CD8-positive, alpha-beta memory T cell (primary cell): ENCODE data around the gene GRHL3. TPM values are rescaled to one million over a fixed set of nuclear protein-coding genes. Genes with fewer than 3 reads are reported as not detected.

Experiments used
- CTCF ChIA-PET: fragments of 350-600 bp; sonication (Branson Sonifier 250); formaldehyde crosslinking; loops from one replicate; lab custom pipeline; 2021; ENCODE audit warnings: antibody characterized with exemption; lab: Charles Lee
- POLR2A ChIA-PET: fragments of 350-600 bp; sonication (Branson Sonifier 250); formaldehyde crosslinking; loops from one replicate; lab custom pipeline; 2021; ENCODE audit warnings: antibody characterized with exemption; lab: Charles Lee
- DNase-seq, 5 donors: peaks; one replicate each; pipeline versions ENCODE4 v3.0.0 to v3.0.0-alpha.2; 2020 to 2022; ENCODE audit warnings: mixed read lengths in 1 of 5
- H3K27ac ChIP-seq: one replicate; pipeline ENCODE4 v1.7.0; 2013; ENCODE audit warnings: low read depth, mild to moderate bottlenecking, low read length, moderate library complexity
- H3K27me3 ChIP-seq: 2 replicates; pipeline ENCODE4 v1.7.0; 2013; ENCODE audit warnings: low read length, mild to moderate bottlenecking; ENCODE audit not compliant: insufficient read depth, poor library complexity, severe bottlenecking
- H3K36me3 ChIP-seq: 2 replicates; pipeline ENCODE4 v1.7.0; 2013; ENCODE audit warnings: mild to moderate bottlenecking, low read length, moderate library complexity; ENCODE audit not compliant: insufficient read depth
- H3K4me1 ChIP-seq: 2 replicates; pipeline ENCODE4 v1.7.0; 2013; ENCODE audit warnings: mild to moderate bottlenecking, low read length, moderate library complexity; ENCODE audit not compliant: insufficient read depth
- H3K4me3 ChIP-seq: 2 replicates; pipeline ENCODE4 v1.7.0; 2013; ENCODE audit warnings: mild to moderate bottlenecking, low read length
- H3K9me3 ChIP-seq: 2 replicates; pipeline ENCODE4 v1.7.0; 2013; ENCODE audit warnings: mild to moderate bottlenecking, low read length
- H3K27ac Mint-ChIP-seq, 8 donors: one replicate each; pipeline ENCODE4 v1.8.0; 2020 to 2021; ENCODE audit warnings: mixed read lengths in 8 of 8, mild to moderate bottlenecking in 6 of 8, inconsistent platforms in 3 of 8, moderate library complexity in 3 of 8
- H3K27me3 Mint-ChIP-seq, 2 donors: one replicate each; pipeline ENCODE4 v1.8.0; 2020 to 2021; ENCODE audit warnings: mixed read lengths in 2 of 2, mild to moderate bottlenecking in 1 of 2, moderate library complexity in 1 of 2
- H3K36me3 Mint-ChIP-seq, 3 donors: one replicate each; pipeline ENCODE4 v1.8.0; 2020 to 2021; ENCODE audit warnings: mixed read lengths in 3 of 3, inconsistent platforms in 1 of 3, mild to moderate bottlenecking in 1 of 3
- H3K4me1 Mint-ChIP-seq, 3 donors: one replicate each; pipeline ENCODE4 v1.8.0; 2020 to 2021; ENCODE audit warnings: mixed read lengths in 3 of 3, inconsistent platforms in 1 of 3, mild to moderate bottlenecking in 1 of 3
- H3K4me3 Mint-ChIP-seq, 7 donors: one replicate each; pipeline ENCODE4 v1.8.0; 2020 to 2021; ENCODE audit warnings: mixed read lengths in 7 of 7, mild to moderate bottlenecking in 6 of 7, moderate library complexity in 4 of 7, inconsistent platforms in 2 of 7
- H3K9me3 Mint-ChIP-seq, 5 donors: one replicate each; pipeline ENCODE4 v1.8.0; 2020 to 2022; ENCODE audit warnings: mixed read lengths in 5 of 5, mild to moderate bottlenecking in 3 of 5, moderate library complexity in 2 of 5, inconsistent platforms in 1 of 5
- polyA plus RNA-seq: library from polyadenylated mRNA; unstranded; fragments of 300-500 nt; fragmentation: Illumina TruSeq; gene quantifications from one replicate; pipeline ENCODE4 v1.2.3, GENCODE V29; 2021
- total RNA-seq, 2 experiments: library from RNA; stranded (reverse); gene quantifications; one replicate each; pipeline ENCODE4 v1.2.3, GENCODE V29; 2021

GRHL3 gene
- total and polyA plus RNA-seq, 3 experiments from 2014 or later, result 0.13 to 0.29 TPM; not detected in 1

DNA sequence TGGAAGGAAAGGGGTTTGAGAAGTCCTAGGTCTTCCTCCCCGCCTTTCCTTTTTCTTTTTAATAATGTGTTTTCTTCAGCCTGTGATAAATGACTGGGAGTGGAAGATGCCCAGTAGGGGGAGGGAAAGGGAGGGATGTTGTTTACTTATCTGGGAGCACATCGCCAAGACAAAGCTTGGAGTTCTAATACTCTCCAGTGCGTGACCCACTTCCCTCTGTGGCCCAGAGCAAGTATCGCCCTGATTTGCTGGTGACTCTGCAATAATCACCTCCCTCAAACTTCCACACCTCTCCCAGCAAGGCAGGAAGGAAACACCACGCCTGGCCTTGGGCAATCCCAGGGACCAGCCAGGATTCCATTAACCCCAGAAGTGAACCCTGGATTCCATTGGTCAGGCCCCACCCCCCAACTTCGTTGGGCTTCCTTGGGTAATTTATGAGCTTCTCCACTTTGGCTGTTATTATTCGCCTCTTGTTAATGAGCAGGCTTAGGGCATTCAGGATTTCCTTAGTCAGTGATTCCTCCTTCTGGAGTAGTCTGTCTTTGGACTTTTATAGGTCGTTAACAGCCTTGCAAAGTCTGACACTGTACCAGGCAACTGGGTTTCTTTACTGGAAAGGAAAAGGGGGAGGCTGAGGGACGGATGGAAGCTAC lies 24.3 kb upstream of the GRHL3 start:
- ChIA-PET POLR2A (no interaction called here), CTCF (no interaction called here)
- no peaks in the 10 kb centered on the region for H3K36me3 ChIP-seq
- no peaks in the 10 kb centered on the region for H3K9me3 Mint-ChIP-seq
- no peak overlapping the region for H3K27ac Mint-ChIP-seq
- H3K4me3 Mint-ChIP-seq, result no peak overlapping the region
- no peaks in the 10 kb centered on the region for H3K4me1 Mint-ChIP-seq
- no peak overlapping the region for H3K4me3 ChIP-seq
- H3K27ac ChIP-seq, result no peak overlapping the region
- DNase-seq, result no peak
- H3K27me3 Mint-ChIP-seq, result peaks cover 6 to 12% of the 10 kb centered on the region in 2 donors
- H3K36me3 Mint-ChIP-seq, result no peaks in the 10 kb centered on the region
- no peaks in the 10 kb centered on the region for H3K27me3 ChIP-seq
- H3K4me1 ChIP-seq, result no peaks in the 10 kb centered on the region
- no peaks in the 10 kb centered on the region for H3K9me3 ChIP-seq

DNA sequence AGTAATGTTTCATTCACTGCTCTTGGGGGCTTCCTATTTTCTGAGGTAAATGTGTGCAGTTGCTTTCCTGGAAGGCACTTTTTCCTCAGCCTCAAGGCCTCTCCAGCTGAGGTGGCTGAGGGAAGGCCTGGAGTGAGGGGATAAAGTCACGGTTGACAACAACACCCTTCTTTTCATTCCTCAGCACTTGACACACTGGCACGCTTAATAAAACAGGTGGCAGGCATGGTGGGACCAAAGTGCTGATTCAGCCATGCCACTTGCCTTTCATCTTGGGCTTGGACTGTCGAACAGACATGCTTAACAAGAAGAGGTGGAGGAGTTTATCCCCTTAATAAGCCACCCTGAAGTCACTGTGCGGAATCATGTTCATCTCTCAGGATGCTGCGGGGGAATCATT lies 23.6 kb upstream of the GRHL3 start:
- Mint-ChIP-seq H3K27ac (no peak overlapping the region), H3K4me3 (no peak overlapping the region), H3K9me3 (no peaks in the 10 kb centered on the region), H3K4me1 (no peaks in the 10 kb centered on the region), H3K36me3 (no peaks in the 10 kb centered on the region), H3K27me3 (peaks cover 8 to 15% of the 10 kb centered on the region in 2 donors)
- POLR2A ChIA-PET, result no interaction called here
- Histone ChIP-seq H3K9me3 (no peaks in the 10 kb centered on the region), H3K27ac (no peak overlapping the region), H3K27me3 (no peaks in the 10 kb centered on the region), H3K36me3 (no peaks in the 10 kb centered on the region), H3K4me3 (no peak overlapping the region), H3K4me1 (no peaks in the 10 kb centered on the region)
- CTCF ChIA-PET, result no interaction called here
- DNase-seq, result no peak

DNA sequence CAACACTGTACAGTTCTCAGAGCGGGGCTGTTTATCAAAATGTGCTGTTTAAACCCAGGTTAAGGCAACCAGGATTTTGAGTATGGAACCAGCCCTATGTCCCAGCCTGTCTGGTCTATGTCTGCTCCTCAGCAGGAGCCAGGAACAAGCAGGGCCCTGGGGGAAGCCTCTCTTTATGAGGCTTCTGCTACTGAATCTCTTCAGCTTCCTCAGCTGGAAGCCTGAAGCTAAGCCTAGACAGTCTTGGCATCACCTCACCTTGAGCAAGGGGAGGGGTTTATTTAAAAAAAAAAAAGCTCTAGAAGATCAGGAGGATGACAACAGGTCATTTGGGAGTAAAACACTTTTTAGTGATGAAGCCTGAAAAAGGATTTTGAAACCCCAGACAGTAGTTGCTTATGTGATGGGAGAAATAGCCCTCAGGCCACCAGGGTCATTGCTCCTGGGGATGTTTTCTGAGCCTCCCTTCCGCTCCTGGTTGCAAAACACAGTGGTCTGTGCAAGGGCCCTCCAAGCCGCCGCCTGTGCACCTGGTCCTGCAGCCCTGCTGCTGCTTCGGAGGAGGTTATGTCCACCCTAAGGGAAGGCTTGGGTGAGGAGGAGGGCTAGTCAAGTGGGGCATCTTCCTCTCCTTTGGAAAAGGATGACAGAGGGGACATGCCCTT lies 21.8 kb upstream of the GRHL3 start:
- H3K36me3 ChIP-seq, result no peaks in the 10 kb centered on the region
- POLR2A ChIA-PET, result no interaction called here
- no peaks in the 10 kb centered on the region for H3K9me3 ChIP-seq
- Mint-ChIP-seq H3K4me3 (no peak overlapping the region), H3K36me3 (no peaks in the 10 kb centered on the region), H3K27me3 (peaks cover 13 to 23% of the 10 kb centered on the region in 2 donors), H3K27ac (peak overlapping the region in 2 of 8 donors; percentile 40 to 91), H3K4me1 (no peaks in the 10 kb centered on the region), H3K9me3 (no peaks in the 10 kb centered on the region)
- no peak for DNase-seq
- H3K4me1 ChIP-seq, result no peaks in the 10 kb centered on the region
- no peak overlapping the region for H3K27ac ChIP-seq
- peaks cover 11% of the 10 kb centered on the region for H3K27me3 ChIP-seq
- H3K4me3 ChIP-seq, result no peak overlapping the region
- CTCF ChIA-PET, result no interaction called here

DNA sequence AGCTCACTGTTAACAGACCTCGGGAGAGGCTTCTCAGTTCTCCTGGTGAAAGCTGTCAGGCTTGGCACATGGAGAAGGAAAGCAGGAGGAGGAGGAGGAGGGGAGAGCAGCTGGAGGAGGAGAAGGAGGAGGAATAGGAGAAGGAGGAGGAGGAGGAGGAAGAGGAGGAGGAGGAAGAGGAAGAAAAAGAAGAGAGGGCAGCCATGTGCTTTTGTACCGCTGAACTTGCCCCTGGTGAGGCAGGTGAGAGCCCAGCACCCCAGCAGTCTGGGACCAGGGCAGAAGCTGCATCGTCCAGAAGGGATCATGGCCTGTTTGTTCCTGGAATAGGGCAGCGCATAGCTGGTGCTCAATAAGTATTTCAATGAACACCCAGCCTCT lies 21.3 kb upstream of the GRHL3 start:
- no peak overlapping the region for H3K4me3 Mint-ChIP-seq
- CTCF ChIA-PET, result no interaction called here
- H3K36me3 ChIP-seq, result no peaks in the 10 kb centered on the region
- peaks cover 13 to 26% of the 10 kb centered on the region in 2 donors for H3K27me3 Mint-ChIP-seq
- no peak for DNase-seq
- H3K27ac Mint-ChIP-seq, result no peak overlapping the region
- H3K4me1 ChIP-seq, result no peaks in the 10 kb centered on the region
- H3K36me3 Mint-ChIP-seq, result no peaks in the 10 kb centered on the region
- H3K9me3 Mint-ChIP-seq, result no peaks in the 10 kb centered on the region
- no peak overlapping the region for H3K4me3 ChIP-seq
- POLR2A ChIA-PET, result no interaction called here
- no peaks in the 10 kb centered on the region for H3K4me1 Mint-ChIP-seq
- H3K9me3 ChIP-seq, result no peaks in the 10 kb centered on the region
- peaks cover 11% of the 10 kb centered on the region for H3K27me3 ChIP-seq
- H3K27ac ChIP-seq, result no peak overlapping the region

DNA sequence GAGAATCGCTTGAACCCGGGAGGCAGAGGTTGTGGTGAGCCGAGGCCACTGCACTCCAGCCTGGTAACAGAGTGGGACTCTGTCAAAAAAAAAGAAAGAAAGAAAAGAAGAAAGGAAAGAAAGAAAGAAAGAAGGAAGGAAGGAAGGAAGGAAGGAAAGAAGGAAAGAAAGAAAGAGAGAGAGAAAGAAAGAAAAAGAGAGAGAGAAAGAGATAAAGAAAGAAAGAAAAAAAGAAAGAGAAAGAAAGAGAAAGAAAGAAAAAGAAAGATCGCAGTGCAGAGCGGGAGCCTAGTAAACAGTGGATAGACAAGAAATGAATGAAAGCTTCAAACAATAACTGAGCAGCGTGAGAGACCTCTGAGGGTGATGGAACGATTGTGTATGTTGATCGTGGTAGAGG lies 20.6 kb upstream of the GRHL3 start:
- Histone ChIP-seq H3K9me3 (no peaks in the 10 kb centered on the region), H3K27ac (no peak overlapping the region)
- no peak overlapping the region for H3K4me3 Mint-ChIP-seq

DNA sequence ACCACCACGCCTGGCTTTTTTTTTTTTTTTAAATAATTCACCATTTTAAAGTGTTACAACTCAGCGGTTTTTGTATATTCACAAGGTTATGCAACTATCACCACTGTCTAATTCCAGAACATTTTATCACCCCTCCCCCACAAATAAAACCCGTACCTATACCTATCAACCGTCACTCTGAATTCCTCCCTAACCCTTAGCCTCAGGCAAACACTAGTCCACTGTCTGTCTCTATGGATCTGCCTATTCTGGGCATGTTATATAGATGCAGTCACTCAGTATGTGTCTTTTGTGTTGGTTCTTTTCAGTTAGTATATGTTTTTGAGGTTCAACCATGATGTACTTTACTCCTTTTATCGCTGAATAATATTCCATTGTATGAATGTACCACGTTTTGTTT lies 19.3 kb upstream of the GRHL3 start:
- Histone ChIP-seq H3K27ac (no peak overlapping the region), H3K4me3 (no peak overlapping the region), H3K4me1 (no peaks in the 10 kb centered on the region), H3K9me3 (no peaks in the 10 kb centered on the region), H3K27me3 (peaks cover 11% of the 10 kb centered on the region), H3K36me3 (no peaks in the 10 kb centered on the region)
- peaks cover 23 to 30% of the 10 kb centered on the region in 2 donors for H3K27me3 Mint-ChIP-seq
- H3K4me3 Mint-ChIP-seq, result no peak overlapping the region
- H3K27ac Mint-ChIP-seq, result no peak overlapping the region
- H3K9me3 Mint-ChIP-seq, result no peaks in the 10 kb centered on the region
- CTCF ChIA-PET, result no interaction called here
- no peak for DNase-seq
- no peaks in the 10 kb centered on the region for H3K4me1 Mint-ChIP-seq
- POLR2A ChIA-PET, result no interaction called here
- no peaks in the 10 kb centered on the region for H3K36me3 Mint-ChIP-seq

More for the DNA sequence above, 20.6 kb upstream of the GRHL3 start:
- Histone ChIP-seq H3K27me3 (peaks cover 11% of the 10 kb centered on the region), H3K4me1 (no peaks in the 10 kb centered on the region), H3K4me3 (no peak overlapping the region), H3K36me3 (no peaks in the 10 kb centered on the region)
- H3K9me3 Mint-ChIP-seq, result no peaks in the 10 kb centered on the region
- peak overlapping the region in 1 of 8 donors; percentile 39 for H3K27ac Mint-ChIP-seq
- no peaks in the 10 kb centered on the region for H3K4me1 Mint-ChIP-seq
- POLR2A ChIA-PET, result no interaction called here
- CTCF ChIA-PET, result no interaction called here
- no peak for DNase-seq
- no peaks in the 10 kb centered on the region for H3K36me3 Mint-ChIP-seq
- H3K27me3 Mint-ChIP-seq, result peaks cover 16 to 23% of the 10 kb centered on the region in 2 donors

DNA sequence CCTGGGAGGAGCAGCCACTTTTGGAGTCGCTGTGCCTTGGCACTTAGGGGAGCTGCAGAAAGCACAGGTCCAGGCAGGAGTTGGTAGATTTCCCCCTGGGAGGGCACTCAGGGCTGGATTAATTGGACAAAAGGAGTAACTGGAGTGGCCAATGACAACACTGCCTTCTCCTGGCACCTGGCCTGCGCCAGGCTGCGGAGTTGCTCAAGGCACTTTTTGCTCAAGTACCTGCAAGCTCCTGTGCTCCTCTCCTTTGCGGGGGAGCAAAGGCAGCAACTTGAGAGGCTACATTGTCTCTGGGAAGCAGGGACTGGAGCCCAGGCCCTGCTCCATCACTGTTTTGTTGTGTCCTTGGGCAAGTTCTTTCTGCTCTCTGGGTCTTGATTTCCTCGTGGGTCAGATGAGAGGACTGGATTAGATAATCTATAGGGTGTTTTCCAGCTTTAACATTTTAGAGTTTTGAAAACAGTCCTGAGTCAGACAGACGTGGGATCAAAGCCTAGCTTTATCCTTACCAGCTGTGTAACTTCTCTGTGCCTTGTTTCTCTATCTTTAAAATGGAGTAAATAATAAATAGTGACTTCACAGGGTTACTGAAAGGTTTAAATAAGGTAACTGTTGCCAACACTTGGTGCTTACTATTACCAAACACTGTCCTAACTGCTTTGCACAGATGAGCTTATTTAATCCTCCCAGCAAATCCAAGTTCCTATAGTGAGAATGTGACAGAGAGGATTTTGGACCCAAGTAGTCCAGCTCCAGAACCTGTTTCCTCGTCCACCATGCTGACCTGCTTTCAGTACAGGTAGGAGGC lies 18.0 kb upstream of the GRHL3 start:
- ChIA-PET CTCF (no interaction called here), POLR2A (no interaction called here)
- no peaks in the 10 kb centered on the region for H3K36me3 Mint-ChIP-seq
- Histone ChIP-seq H3K9me3 (no peaks in the 10 kb centered on the region), H3K27me3 (peaks cover 11% of the 10 kb centered on the region), H3K27ac (no peak overlapping the region), H3K36me3 (no peaks in the 10 kb centered on the region), H3K4me3 (no peak overlapping the region), H3K4me1 (no peaks in the 10 kb centered on the region)
- H3K4me1 Mint-ChIP-seq, result no peaks in the 10 kb centered on the region
- DNase-seq, result no peak
- no peaks in the 10 kb centered on the region for H3K9me3 Mint-ChIP-seq
- peaks cover 23 to 31% of the 10 kb centered on the region in 2 donors for H3K27me3 Mint-ChIP-seq
- H3K4me3 Mint-ChIP-seq, result no peak overlapping the region
- no peak overlapping the region for H3K27ac Mint-ChIP-seq

DNA sequence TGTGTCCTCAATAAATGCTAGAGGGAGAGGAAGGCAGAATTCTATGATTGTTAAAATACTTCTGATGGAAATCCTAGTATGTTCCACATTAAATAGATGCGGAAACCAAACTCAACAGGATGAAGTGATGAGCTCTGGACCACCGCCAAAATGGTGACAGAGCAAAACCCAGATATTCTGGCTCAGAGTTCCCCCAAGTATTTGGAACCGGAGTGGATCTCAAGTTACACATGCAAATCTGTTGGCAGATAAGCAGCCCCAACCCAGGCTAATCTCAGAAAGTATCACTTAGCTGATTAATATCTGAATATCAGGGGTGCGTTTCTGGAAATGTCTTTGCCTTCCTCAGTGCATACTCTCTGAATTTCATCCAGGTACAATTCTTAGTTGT lies 17.4 kb upstream of the GRHL3 start:
- DNase-seq, result no peak
- H3K9me3 Mint-ChIP-seq, result no peaks in the 10 kb centered on the region
- no peaks in the 10 kb centered on the region for H3K4me1 Mint-ChIP-seq
- no peak overlapping the region for H3K27ac ChIP-seq
- H3K36me3 Mint-ChIP-seq, result no peaks in the 10 kb centered on the region
- ChIA-PET POLR2A (no interaction called here), CTCF (no interaction called here)
- H3K27ac Mint-ChIP-seq, result no peak overlapping the region
- peaks cover 23 to 33% of the 10 kb centered on the region in 2 donors for H3K27me3 Mint-ChIP-seq
- H3K27me3 ChIP-seq, result peaks cover 11% of the 10 kb centered on the region
- H3K9me3 ChIP-seq, result no peaks in the 10 kb centered on the region
- H3K4me3 ChIP-seq, result no peak overlapping the region
- no peaks in the 10 kb centered on the region for H3K4me1 ChIP-seq
- no peaks in the 10 kb centered on the region for H3K36me3 ChIP-seq
- no peak overlapping the region for H3K4me3 Mint-ChIP-seq
